CD4-positive, alpha-beta T cell treated with Interleukin-6 for 4 hours (primary cell): ENCODE results near the gene STRIP1.
"Not testable (repeated sequence)": the region's sequence is repeated elsewhere in the genome, so short reads cannot be mapped to it uniquely, and the experiment has no call there.

Experiments
- DNase-seq: peaks from one replicate; pipeline ENCODE4 v3.0.0-alpha.2; 2020; ENCODE audit warnings: mixed read lengths

Gene STRIP1

GRCh38 chr1:110011527-110012041, 22.8 kb upstream of the STRIP1 start:
- peak; percentile 34 for DNase-seq

- no peak for DNase-seq
These were observed 22.2 kb upstream of the STRIP1 start for GRCh38 chr1:110012100-110012780.

DNA sequence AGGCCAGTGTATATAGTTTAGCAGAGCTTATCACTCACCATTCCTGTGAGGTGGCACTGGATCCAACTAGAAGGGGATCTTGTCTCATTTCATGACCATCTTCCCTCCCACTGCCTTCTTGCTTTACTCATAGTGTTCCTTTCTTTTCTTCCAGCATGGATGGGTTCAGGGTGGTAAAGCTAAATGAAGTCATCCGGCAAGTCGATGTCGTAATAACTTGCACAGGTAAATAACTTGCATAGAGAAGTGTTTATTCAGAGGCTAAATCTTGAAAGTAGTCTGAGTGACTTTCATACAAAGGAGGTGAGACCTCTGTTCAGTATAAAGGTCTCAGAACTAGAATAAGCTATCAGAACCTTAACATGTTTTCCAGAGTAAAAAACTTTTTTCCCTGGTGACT, 16.6 kb upstream of the STRIP1 start:
- no peak for DNase-seq

DNA sequence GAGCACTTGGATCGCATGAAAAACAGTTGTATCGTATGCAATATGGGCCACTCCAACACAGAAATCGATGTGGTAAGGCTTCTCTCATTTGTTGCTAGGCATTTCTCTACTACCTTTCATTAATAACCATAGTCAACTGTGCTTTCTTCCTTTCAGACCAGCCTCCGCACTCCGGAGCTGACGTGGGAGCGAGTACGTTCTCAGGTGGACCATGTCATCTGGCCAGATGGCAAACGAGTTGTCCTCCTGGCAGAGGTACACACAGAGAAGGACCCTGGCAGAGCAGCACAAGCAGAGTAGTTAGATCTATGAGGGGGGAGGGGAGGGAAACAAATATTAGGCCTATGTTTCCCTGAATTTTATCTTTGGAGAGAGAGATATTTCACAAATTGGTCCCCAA, 16.0 kb upstream of the STRIP1 start:
- DNase-seq, result no peak

GRCh38 chr1:110019770-110020169, 14.7 kb upstream of the STRIP1 start:
- no peak for DNase-seq

GRCh38 chr1:110021285-110021684, 13.1 kb upstream of the STRIP1 start:
- DNase-seq, result no peak

GRCh38 chr1:110024613-110025012, 9.8 kb upstream of the STRIP1 start:
- no peak for DNase-seq

- not testable (repeated sequence) for DNase-seq
These were observed 3.7 kb upstream of the STRIP1 start for GRCh38 chr1:110030687-110031086.

GRCh38 chr1:110032327-110032726, 2.1 kb upstream of the STRIP1 start:
- no peak for DNase-seq

DNA sequence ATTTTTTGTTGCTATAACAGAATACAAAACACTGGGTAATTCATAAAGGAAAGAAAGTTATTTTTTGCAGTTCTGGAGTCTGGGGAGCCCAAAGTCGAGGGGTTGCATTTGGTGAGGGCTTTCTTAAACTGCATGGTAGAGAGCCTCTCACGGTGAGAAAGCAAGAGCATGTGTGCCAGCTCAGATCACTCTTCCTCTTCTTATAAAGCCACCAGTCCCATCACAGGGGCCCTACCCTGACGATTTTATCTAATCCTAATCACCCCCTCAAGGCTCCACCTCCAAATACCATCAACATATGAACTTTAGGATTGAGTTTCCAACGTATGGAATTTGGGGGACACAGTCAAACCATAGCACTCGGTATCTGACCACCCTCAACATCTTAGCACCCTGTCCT, 1.0 kb upstream of the STRIP1 start:
- DNase-seq, result no peak

DNA sequence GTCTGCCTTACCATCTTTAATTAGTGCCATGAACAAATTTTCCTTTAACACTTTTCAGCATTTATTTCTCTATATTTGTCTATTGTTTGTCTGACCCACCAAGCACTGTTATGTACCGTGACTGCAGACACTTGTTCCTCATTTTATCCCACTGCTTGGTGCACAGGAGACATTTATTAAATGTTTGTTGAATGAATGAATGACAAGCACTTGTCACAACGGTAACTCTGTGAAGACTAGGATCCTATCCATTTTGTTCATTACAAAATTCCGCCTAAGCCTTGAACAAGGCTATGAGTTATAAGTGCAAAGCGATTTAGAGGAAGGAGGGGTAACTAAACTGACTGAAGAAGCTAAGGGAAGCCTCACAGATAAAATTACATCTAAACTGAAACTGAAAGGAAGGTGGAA, 379 bp upstream of the STRIP1 start:
- no peak for DNase-seq

DNA sequence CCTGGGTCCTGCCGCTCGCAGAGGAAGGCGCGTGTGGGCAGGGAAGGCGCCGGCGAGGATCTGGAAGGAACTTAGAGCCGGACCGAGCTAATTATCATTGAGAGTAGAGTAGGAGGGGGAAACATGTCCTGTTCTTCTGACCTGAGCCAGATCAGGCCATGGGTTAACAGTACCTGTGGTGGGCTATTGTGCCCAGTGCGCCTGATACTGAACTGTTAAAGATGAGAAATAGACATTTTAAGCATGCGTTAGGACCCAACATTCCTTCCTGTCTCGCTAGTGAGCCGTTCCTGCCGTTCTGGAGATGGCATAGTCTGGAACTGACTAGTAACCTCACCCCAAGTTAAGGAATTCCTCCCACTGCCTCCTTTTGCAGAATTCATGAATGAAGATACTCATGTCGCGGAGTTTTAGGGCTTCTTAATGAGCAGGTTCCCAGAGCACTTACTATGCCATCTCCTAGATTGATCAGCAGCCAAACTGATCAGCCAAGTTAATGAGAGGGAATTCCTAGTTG, 870 bp downstream of the STRIP1 start:
- no peak for DNase-seq

GRCh38 chr1:110038271-110038670, 3.8 kb downstream of the STRIP1 start:
- DNase-seq, result no peak

- DNase-seq, result no peak
These were observed 5.2 kb downstream of the STRIP1 start for GRCh38 chr1:110039641-110040040.

- DNase-seq, result no peak
These were observed 6.1 kb downstream of the STRIP1 start for GRCh38 chr1:110040548-110040947.

GRCh38 chr1:110043016-110043415, 8.6 kb downstream of the STRIP1 start:
- no peak for DNase-seq

- DNase-seq, result no peak
These were observed 13.0 kb downstream of the STRIP1 start for GRCh38 chr1:110047463-110047862.

DNA sequence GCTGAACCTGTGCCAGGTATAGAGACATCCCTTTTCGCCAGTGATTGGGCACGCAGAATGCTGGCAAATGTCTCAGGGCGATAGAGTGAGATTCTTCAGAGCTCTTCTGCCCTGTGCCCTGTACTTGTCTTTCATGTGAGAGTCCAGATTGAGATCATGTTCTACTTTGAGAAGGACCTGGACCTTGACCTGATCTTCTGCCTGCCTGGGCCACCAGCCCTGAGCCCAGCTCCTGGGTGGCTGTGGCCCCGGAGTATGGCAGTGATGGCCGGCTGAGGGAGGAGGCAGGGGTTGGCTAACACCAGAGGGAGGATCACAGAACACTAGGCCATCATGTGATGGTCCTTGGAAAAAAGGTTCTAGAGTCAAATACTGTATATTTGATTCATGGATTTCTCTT, 13.8 kb downstream of the STRIP1 start:
- no peak for DNase-seq

- DNase-seq, result no peak
These were observed 14.6 kb downstream of the STRIP1 start for GRCh38 chr1:110048923-110049601.

DNA sequence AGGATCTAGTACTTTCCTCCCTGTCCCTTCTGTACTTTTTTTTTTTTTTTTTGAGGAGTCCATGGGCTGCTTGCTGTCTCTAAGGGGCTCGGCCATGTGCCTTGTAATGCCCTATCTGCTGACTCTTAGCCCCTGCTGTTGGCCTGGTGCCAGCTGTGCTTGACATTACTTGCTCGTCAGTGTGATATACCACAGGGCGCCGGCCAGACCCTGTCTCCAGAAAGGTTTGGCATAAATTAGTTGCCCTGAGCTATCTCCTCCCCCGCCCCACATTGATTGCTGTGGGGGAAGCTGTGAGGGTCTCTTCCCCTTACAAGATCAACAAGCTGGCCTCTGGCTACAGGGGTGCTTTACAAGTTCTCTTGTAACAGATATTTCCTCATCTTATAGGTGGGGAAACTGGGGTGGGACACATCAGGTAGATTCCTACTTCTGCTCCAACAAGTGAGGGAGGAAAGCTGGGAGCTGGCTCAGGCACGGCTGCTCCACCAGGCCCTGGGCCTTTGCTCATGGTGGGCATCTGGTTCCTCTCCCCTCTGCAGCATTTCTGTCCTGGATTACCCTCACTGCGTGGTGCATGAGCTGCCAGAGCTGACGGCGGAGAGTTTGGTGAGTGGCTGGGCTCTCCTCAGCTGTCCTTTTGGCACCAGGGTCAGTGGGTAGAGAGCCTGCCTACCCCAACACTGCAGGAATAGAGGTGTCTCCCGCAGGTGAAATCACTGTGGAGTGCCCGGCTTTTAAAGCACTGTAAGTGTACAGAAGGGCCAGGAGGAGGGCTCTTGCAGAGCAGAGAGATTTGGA, 15.6 kb downstream of the STRIP1 start:
- no peak for DNase-seq

- DNase-seq, result no peak
These were observed 16.3 kb downstream of the STRIP1 start for GRCh38 chr1:110050602-110051261.

GRCh38 chr1:110051262-110051648, 16.8 kb downstream of the STRIP1 start:
- DNase-seq, result no peak
